ENCODE data around the gene C11orf24.

DNA sequence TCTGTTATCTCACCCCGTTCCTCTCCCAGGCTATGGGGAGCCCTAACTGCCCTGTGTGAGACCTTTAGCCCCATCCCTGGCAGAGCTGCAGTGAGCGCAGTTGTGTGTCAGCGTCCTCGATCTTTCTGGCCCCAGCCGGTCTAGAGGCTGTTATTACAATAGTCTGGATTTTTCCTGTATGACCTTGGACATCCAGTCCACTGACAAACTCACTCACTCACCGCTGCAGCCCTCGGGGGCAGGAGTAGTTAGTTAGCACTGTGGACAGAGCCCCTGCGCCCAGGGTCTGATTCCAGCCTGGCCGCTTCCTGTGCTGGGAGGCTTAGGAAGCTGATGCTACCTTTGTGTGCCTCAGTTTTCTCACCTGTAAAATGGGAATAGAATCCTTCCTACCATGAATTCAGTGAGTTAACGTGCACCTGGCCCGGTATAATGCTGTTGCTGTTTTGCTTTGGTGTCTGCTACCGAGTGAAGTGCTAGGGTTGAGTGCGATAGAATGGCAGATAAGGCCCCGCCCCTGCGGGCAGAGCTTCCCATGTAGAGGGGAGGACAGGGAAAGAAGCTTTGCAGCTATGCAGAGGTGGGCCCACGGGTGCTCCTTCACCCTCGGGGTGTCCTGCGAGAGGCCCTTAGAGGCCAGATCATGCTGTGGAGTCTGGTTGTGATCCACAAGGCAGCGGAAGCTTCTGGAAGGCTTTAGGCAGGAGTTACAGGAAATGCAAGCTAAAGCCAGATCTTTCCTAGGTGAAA lies 43.6 kb upstream of the C11orf24 start:
- TF ChIP-seq EZH2 (IDR thresholded peaks at IDR 0.05; ENCODE audit: borderline replicate concordance, low read depth, low read length, poor library complexity, severe bottlenecking) = no peak
- TF ChIP-seq, protein P1, sequence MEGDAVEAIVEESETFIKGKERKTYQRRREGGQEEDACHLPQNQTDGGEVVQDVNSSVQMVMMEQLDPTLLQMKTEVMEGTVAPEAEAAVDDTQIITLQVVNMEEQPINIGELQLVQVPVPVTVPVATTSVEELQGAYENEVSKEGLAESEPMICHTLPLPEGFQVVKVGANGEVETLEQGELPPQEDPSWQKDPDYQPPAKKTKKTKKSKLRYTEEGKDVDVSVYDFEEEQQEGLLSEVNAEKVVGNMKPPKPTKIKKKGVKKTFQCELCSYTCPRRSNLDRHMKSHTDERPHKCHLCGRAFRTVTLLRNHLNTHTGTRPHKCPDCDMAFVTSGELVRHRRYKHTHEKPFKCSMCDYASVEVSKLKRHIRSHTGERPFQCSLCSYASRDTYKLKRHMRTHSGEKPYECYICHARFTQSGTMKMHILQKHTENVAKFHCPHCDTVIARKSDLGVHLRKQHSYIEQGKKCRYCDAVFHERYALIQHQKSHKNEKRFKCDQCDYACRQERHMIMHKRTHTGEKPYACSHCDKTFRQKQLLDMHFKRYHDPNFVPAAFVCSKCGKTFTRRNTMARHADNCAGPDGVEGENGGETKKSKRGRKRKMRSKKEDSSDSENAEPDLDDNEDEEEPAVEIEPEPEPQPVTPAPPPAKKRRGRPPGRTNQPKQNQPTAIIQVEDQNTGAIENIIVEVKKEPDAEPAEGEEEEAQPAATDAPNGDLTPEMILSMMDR (conservative IDR thresholded peaks at IDR 0.05; ENCODE audit: low read depth, low read length) = no peak

All from A673 (cell line).